Measurements from ENCODE around the gene CCDC81.

The CCDC81 gene

DNA sequence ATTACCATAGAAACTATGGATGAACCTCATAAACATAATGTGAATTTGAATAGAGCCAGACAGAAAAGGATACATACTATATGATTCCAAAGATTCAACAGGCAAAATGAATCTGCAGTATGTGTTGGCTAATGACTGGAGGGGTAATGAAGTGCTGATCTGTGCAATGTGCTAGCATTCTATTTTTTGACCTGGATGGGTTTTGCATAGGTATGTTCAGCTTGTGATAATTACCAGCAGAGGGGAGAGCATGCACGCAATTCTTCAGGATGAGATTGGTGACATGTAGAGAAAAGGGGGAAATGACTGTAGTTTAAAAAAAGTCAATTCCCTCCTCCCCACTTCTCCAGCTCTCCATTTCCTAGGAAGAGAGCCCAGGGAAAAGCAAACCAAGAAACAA is 618 bp upstream of the CCDC81 start:
- Histone ChIP-seq H3K79me2 (ENCODE audit: low read length) (no peaks in the 10 kb centered on the region), H3K4me3 (ENCODE audit: low read length) (no peak overlapping the region), H3K36me3 (replicated peaks; ENCODE audit: low read depth, low read length) (no peaks in the 10 kb centered on the region)

DNA sequence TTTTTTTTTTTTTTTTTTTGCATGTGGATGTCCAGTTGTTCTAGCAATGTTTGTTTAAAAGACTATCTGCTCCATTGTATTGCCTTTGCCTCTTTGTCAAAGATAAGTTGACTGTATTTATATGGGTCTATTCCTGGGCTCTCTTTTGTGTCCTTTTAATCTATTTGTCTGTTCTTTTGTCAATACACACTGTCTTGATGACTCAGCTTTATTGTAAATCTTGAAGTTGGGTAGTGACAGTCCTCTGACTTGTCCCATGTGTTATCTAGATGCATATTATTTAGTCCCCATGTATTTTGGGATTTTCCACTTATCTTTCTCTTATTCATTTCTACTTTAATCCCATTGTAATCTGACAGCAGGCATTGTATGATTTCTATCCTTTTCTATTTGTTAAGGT is 3.3 kb downstream of the CCDC81 start:
- H3K79me2 ChIP-seq (ENCODE audit: low read length), result no peaks in the 10 kb centered on the region
- H3K9ac ChIP-seq (ENCODE audit: low read length), result no peak overlapping the region
- no peak overlapping the region for H3K4me2 ChIP-seq (ENCODE audit: low read length)
- H3K36me3 ChIP-seq (replicated peaks; ENCODE audit: low read depth, low read length), result no peaks in the 10 kb centered on the region
- H2AFZ ChIP-seq (ENCODE audit: low read depth, low read length), result no peak overlapping the region
- no peaks in the 10 kb centered on the region for H3K4me1 ChIP-seq (ENCODE audit: low read length)
- H3K27ac ChIP-seq (ENCODE audit: low read length), result no peak overlapping the region
- no peak overlapping the region for H3K4me3 ChIP-seq (ENCODE audit: low read length)
- H3K9me3 ChIP-seq (ENCODE audit: insufficient read depth, low read length), result no peaks in the 10 kb centered on the region
- no peaks in the 10 kb centered on the region for H4K20me1 ChIP-seq (ENCODE audit: insufficient read depth, low read length)
- TF ChIP-seq, protein P1, sequence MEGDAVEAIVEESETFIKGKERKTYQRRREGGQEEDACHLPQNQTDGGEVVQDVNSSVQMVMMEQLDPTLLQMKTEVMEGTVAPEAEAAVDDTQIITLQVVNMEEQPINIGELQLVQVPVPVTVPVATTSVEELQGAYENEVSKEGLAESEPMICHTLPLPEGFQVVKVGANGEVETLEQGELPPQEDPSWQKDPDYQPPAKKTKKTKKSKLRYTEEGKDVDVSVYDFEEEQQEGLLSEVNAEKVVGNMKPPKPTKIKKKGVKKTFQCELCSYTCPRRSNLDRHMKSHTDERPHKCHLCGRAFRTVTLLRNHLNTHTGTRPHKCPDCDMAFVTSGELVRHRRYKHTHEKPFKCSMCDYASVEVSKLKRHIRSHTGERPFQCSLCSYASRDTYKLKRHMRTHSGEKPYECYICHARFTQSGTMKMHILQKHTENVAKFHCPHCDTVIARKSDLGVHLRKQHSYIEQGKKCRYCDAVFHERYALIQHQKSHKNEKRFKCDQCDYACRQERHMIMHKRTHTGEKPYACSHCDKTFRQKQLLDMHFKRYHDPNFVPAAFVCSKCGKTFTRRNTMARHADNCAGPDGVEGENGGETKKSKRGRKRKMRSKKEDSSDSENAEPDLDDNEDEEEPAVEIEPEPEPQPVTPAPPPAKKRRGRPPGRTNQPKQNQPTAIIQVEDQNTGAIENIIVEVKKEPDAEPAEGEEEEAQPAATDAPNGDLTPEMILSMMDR (IDR thresholded peaks at IDR 0.05; ENCODE audit: low read depth, low read length), result no peak
- no peak for TF ChIP-seq EZH2phosphoT487 (IDR thresholded peaks at IDR 0.05; ENCODE audit: low read depth)
- no peaks in the 10 kb centered on the region for H3K27me3 ChIP-seq (ENCODE audit: low read depth, low read length)

More for the DNA sequence above, 618 bp upstream of the CCDC81 start:
- Histone ChIP-seq H2AFZ (ENCODE audit: low read depth, low read length) (no peak overlapping the region), H3K27ac (ENCODE audit: low read length) (no peak overlapping the region), H4K20me1 (ENCODE audit: insufficient read depth, low read length) (no peaks in the 10 kb centered on the region), H3K9me3 (ENCODE audit: insufficient read depth, low read length) (no peaks in the 10 kb centered on the region), H3K4me1 (ENCODE audit: low read length) (no peaks in the 10 kb centered on the region), H3K27me3 (ENCODE audit: low read depth, low read length) (no peaks in the 10 kb centered on the region), H3K4me2 (ENCODE audit: low read length) (no peak overlapping the region), H3K9ac (ENCODE audit: low read length) (no peak overlapping the region)
- TF ChIP-seq EZH2phosphoT487 (IDR thresholded peaks at IDR 0.05; ENCODE audit: low read depth), result no peak
- TF ChIP-seq, protein P1 (IDR thresholded peaks at IDR 0.05; ENCODE audit: low read depth, low read length), result no peak

- Histone ChIP-seq H3K27ac (ENCODE audit: low read length) (no peak overlapping the region), H3K4me1 (ENCODE audit: low read length) (no peaks in the 10 kb centered on the region), H3K36me3 (replicated peaks; ENCODE audit: low read depth, low read length) (no peaks in the 10 kb centered on the region), H3K4me2 (ENCODE audit: low read length) (no peak overlapping the region), H2AFZ (ENCODE audit: low read depth, low read length) (no peak overlapping the region), H3K9me3 (ENCODE audit: insufficient read depth, low read length) (no peaks in the 10 kb centered on the region), H3K4me3 (ENCODE audit: low read length) (no peak overlapping the region), H4K20me1 (ENCODE audit: insufficient read depth, low read length) (no peaks in the 10 kb centered on the region), H3K79me2 (ENCODE audit: low read length) (no peaks in the 10 kb centered on the region), H3K27me3 (ENCODE audit: low read depth, low read length) (no peaks in the 10 kb centered on the region), H3K9ac (ENCODE audit: low read length) (no peak overlapping the region)
- TF ChIP-seq, protein P1 (IDR thresholded peaks at IDR 0.05; ENCODE audit: low read depth, low read length), result no peak
- no peak for TF ChIP-seq EZH2phosphoT487 (IDR thresholded peaks at IDR 0.05; ENCODE audit: low read depth)
These were observed 5.8 kb downstream of the CCDC81 start for GRCh38 chr11:86380295-86381059.

- no peak overlapping the region for H2AFZ ChIP-seq (ENCODE audit: low read depth, low read length)
- no peak overlapping the region for H3K9ac ChIP-seq (ENCODE audit: low read length)
- H3K36me3 ChIP-seq (replicated peaks; ENCODE audit: low read depth, low read length), result no peaks in the 10 kb centered on the region
- no peak overlapping the region for H3K27ac ChIP-seq (ENCODE audit: low read length)
- H4K20me1 ChIP-seq (ENCODE audit: insufficient read depth, low read length), result no peaks in the 10 kb centered on the region
- H3K4me2 ChIP-seq (ENCODE audit: low read length), result no peak overlapping the region
- H3K9me3 ChIP-seq (ENCODE audit: insufficient read depth, low read length), result no peaks in the 10 kb centered on the region
- no peak for TF ChIP-seq EZH2phosphoT487 (IDR thresholded peaks at IDR 0.05; ENCODE audit: low read depth)
- TF ChIP-seq, protein P1 (IDR thresholded peaks at IDR 0.05; ENCODE audit: low read depth, low read length), result no peak
- no peaks in the 10 kb centered on the region for H3K27me3 ChIP-seq (ENCODE audit: low read depth, low read length)
- no peaks in the 10 kb centered on the region for H3K4me1 ChIP-seq (ENCODE audit: low read length)
- H3K79me2 ChIP-seq (ENCODE audit: low read length), result no peaks in the 10 kb centered on the region
- no peak overlapping the region for H3K4me3 ChIP-seq (ENCODE audit: low read length)
These were observed 8.6 kb downstream of the CCDC81 start for GRCh38 chr11:86383041-86383955.

All from OCI-LY3 (cell line).